ENCODE data around the gene CRTAP. TPM values are rescaled to one million over a fixed set of nuclear protein-coding genes. Genes with fewer than 3 reads are reported as not detected.

The CRTAP gene
- total RNA-seq, 1 experiment from 2014 or later, result 179 TPM

DNA sequence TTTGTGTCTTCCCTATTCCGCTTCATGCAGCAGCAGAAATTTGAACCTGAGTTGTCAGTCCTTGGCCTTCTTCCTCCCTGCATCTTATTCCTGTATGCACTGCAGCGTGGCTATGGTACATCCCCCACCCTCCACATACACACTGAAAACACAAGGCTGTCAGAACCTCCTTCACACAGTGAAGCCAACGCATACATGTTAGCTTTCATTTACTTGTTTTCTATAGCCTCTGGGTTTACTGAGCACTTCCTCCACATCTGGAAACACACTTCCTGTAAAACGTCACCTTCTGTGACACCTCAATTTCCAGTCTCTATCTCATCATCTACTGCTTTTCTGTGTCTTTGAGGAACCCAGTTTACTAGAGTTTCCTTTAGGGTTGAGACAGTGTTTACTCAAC lies 57.8 kb downstream of the CRTAP start:
- DNase-seq (ENCODE audit: unreplicated experiment), result no peak
- Mint-ChIP-seq H3K27ac (ENCODE audit: low read depth, unreplicated experiment) (no peak overlapping the region), H3K4me1 (ENCODE audit: insufficient read depth, unreplicated experiment) (peaks cover 5% of the 10 kb centered on the region), H3K36me3 (ENCODE audit: insufficient read depth, unreplicated experiment) (no peaks in the 10 kb centered on the region), H3K27me3 (ENCODE audit: insufficient read depth, unreplicated experiment) (no peaks in the 10 kb centered on the region), H3K9me3 (ENCODE audit: unreplicated experiment) (no peaks in the 10 kb centered on the region), H3K4me3 (ENCODE audit: unreplicated experiment) (no peak overlapping the region)
- intact Hi-C loops (cut with micrococcal nuclease), result no loop called here
- TF ChIP-seq CTCF (IDR thresholded peaks at IDR 0.05; ENCODE audit: unreplicated experiment), result no peak
- ChIA-PET CTCF (no interaction called here), POLR2A (no interaction called here)
- no TSS peak for BruUV-seq (replicated peaks)

DNA sequence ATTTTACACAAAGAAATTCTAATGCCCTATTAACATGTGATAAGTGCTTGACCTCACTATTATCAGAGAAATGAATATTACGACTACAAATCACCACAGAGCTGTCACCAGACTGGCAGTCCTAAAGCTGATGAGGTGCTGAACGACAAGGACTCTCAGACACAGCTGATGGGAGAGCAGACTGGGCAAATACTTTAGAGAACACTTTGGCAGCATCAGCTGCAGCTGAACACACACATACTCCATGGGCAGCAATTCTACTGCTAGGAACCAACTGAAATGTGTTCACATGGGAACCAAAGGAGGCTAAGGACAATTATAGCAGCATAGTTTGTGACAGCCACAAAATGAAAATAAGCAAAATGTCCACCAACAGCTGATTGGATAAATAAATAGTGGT lies 59.3 kb downstream of the CRTAP start:
- H3K4me3 Mint-ChIP-seq (ENCODE audit: unreplicated experiment), result no peak overlapping the region
- intact Hi-C loops (cut with micrococcal nuclease), result no loop called here
- POLR2A ChIA-PET, result interaction anchor here (0.9 kb wide), 1 partner anchor 105 kb away, joined by 4 read pairs; no protein-coding TSS in a partner anchor
- BruUV-seq (replicated peaks), result no TSS peak
- peaks cover 5% of the 10 kb centered on the region for H3K4me1 Mint-ChIP-seq (ENCODE audit: insufficient read depth, unreplicated experiment)
- H3K36me3 Mint-ChIP-seq (ENCODE audit: insufficient read depth, unreplicated experiment), result no peaks in the 10 kb centered on the region
- CTCF ChIA-PET, result no interaction called here
- DNase-seq (ENCODE audit: unreplicated experiment), result no peak
- H3K27ac Mint-ChIP-seq (ENCODE audit: low read depth, unreplicated experiment), result no peak overlapping the region
- no peaks in the 10 kb centered on the region for H3K9me3 Mint-ChIP-seq (ENCODE audit: unreplicated experiment)
- TF ChIP-seq CTCF (IDR thresholded peaks at IDR 0.05; ENCODE audit: unreplicated experiment), result no peak
- no peaks in the 10 kb centered on the region for H3K27me3 Mint-ChIP-seq (ENCODE audit: insufficient read depth, unreplicated experiment)

DNA sequence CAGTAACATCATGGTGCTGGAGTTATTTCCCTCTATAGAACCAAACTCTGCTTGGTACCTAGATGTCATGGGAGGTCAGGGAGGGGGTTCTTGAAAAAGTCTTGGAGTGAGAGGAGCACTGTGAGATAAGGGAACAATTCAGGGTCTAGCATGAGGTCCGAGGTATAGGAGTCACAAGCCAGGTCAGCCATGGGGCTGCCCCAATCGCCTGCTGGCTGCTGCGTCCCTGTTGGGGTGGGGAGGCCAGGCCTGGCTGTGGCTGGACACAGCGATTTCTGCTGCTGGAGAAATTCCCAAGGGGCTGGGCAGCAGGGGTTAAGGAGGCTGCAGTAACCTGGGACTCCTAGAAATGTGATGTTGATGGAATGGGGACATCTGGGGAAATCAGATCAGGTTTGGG lies 59.9 kb downstream of the CRTAP start:
- no peak for DNase-seq (ENCODE audit: unreplicated experiment)
- no peak overlapping the region for H3K4me3 Mint-ChIP-seq (ENCODE audit: unreplicated experiment)

DNA sequence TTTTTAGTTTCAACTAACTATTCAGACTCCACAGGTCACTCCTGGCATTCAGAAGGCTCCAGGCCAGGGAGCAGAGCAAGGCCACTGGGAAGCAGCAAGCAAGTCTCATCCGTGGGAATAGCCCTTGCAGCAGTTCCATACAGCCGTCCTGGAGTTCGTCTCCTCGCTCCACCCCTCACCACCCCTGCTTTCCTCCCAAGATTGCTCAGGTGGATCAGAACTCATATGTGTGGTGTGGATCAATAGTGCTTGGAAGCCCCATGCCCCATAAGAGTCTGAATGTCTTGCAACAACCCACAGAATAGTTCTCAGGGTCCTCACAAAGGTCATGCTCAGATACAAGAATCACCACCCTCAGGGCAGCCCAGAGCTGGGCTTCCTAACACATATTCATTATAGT lies 60.3 kb downstream of the CRTAP start:
- no TSS peak for BruUV-seq (replicated peaks)
- H3K9me3 Mint-ChIP-seq (ENCODE audit: unreplicated experiment), result no peaks in the 10 kb centered on the region
- no peak overlapping the region for H3K27ac Mint-ChIP-seq (ENCODE audit: low read depth, unreplicated experiment)
- intact Hi-C loops (cut with micrococcal nuclease), result no loop called here
- ChIA-PET CTCF (interaction anchor here (0.6 kb wide), 1 partner anchor 77 kb away, joined by 4 read pairs; no protein-coding TSS in a partner anchor), POLR2A (no interaction called here)
- no peaks in the 10 kb centered on the region for H3K27me3 Mint-ChIP-seq (ENCODE audit: insufficient read depth, unreplicated experiment)
- H3K36me3 Mint-ChIP-seq (ENCODE audit: insufficient read depth, unreplicated experiment), result no peaks in the 10 kb centered on the region
- DNase-seq (ENCODE audit: unreplicated experiment), result no peak
- no peak for TF ChIP-seq CTCF (IDR thresholded peaks at IDR 0.05; ENCODE audit: unreplicated experiment)
- no peak overlapping the region for H3K4me3 Mint-ChIP-seq (ENCODE audit: unreplicated experiment)
- peaks cover 5% of the 10 kb centered on the region for H3K4me1 Mint-ChIP-seq (ENCODE audit: insufficient read depth, unreplicated experiment)

More for the DNA sequence above, 59.9 kb downstream of the CRTAP start:
- H3K4me1 Mint-ChIP-seq (ENCODE audit: insufficient read depth, unreplicated experiment), result peaks cover 5% of the 10 kb centered on the region
- H3K27ac Mint-ChIP-seq (ENCODE audit: low read depth, unreplicated experiment), result no peak overlapping the region
- intact Hi-C loops (cut with micrococcal nuclease), result no loop called here
- POLR2A ChIA-PET, result no interaction called here
- no peaks in the 10 kb centered on the region for H3K27me3 Mint-ChIP-seq (ENCODE audit: insufficient read depth, unreplicated experiment)
- no TSS peak for BruUV-seq (replicated peaks)
- no peak for TF ChIP-seq CTCF (IDR thresholded peaks at IDR 0.05; ENCODE audit: unreplicated experiment)
- no peaks in the 10 kb centered on the region for H3K36me3 Mint-ChIP-seq (ENCODE audit: insufficient read depth, unreplicated experiment)
- CTCF ChIA-PET, result no interaction called here
- no peaks in the 10 kb centered on the region for H3K9me3 Mint-ChIP-seq (ENCODE audit: unreplicated experiment)

Measured in MCF 10A (cell line).